HepG2 (cell line): ENCODE results near the gene JMJD1C. TPM values are rescaled to one million over a fixed set of nuclear protein-coding genes. Genes with fewer than 3 reads are reported as not detected.

ENCODE experiments used
- ATAC-seq: fragments of 200-7000 bp; cut with Tn5 transposase; 3 replicates; pipeline ENCODE4 v1.9.1; 2020; ENCODE audit warnings: mild to moderate bottlenecking, moderate library complexity
- BruUV-seq: library from RNA; stranded (reverse); fragments of 400-500 nt; replicated peaks from 2 replicates; lab custom pipeline; 2021; lab: Mats Ljungman, UMichigan
- CTCF ChIA-PET: fragments of 300-600 bp; formaldehyde crosslinking; extraction: SDS; loops from one replicate; lab custom pipeline; 2021; ENCODE audit warnings: low total read pairs, inconsistent platforms, low intra/inter-chr PET ratio; lab: Yijun Ruan, JAX
- POLR2A ChIA-PET: fragments of 350-600 bp; sonication (Branson Sonifier 250); formaldehyde crosslinking; loops from one replicate; lab custom pipeline; 2020; ENCODE audit warnings: antibody characterized with exemption, inconsistent platforms; lab: Yijun Ruan, JAX
- DNase-seq: peaks from one replicate; pipeline ENCODE4 v3.0.0-alpha.2; 2015; ENCODE audit warnings: low spot score
- FAIRE-seq: peaks from 3 replicates; lab custom pipeline; 2011; peaks lifted over from hg19 to GRCh38; lab: Jason Lieb, UNC
- H2AFZ ChIP-seq: one replicate; pipeline ENCODE4 v1.6.1; 2011; ENCODE audit warnings: low read length, inconsistent platforms
- H3K27ac ChIP-seq: fragments of 300-600 bp; 3 replicates; pipeline ENCODE4 v1.8.0; 2011; ENCODE audit warnings: mixed run types, mild to moderate bottlenecking, mixed read lengths, low read length, inconsistent platforms; ENCODE audit not compliant: insufficient read depth; ENCODE audit errors: extremely low read length
- H3K27me3 ChIP-seq, 2 experiments: fragments of 200-600 bp in 1 of 2; 2 replicates in 1 of 2; 3 replicates in 1 of 2; pipeline versions ENCODE4 v1.6.0 to v1.8.0; 2011; ENCODE audit warnings: low read length in 2 of 2, mild to moderate bottlenecking in 2 of 2, moderate library complexity in 2 of 2, inconsistent platforms in 1 of 2; ENCODE audit not compliant: insufficient read depth in 2 of 2, control insufficient read depth in 1 of 2
- H3K36me3 ChIP-seq, 2 experiments: fragments of 200-600 bp in 1 of 2; replicated peaks in 1 of 2; 2 replicates in 1 of 2; 3 replicates in 1 of 2; pipeline versions ENCODE4 v1.5.1 to v1.8.0; 2011; ENCODE audit warnings: low read length in 2 of 2, inconsistent platforms in 1 of 2; ENCODE audit not compliant: insufficient read depth in 2 of 2, control insufficient read depth in 1 of 2
- H3K4me1 ChIP-seq: 2 replicates; pipeline ENCODE4 v1.5.1; 2012; ENCODE audit warnings: low read length, inconsistent platforms; ENCODE audit not compliant: insufficient read depth
- H3K4me2 ChIP-seq: 2 replicates; pipeline ENCODE4 v1.6.0; 2011; ENCODE audit warnings: low read depth, low read length, inconsistent platforms
- H3K4me3 ChIP-seq, 3 experiments: fragments of 200-600 bp in 1 of 3; sonication (generic), shearing (Covaris generic) in 1 of 3; replicated peaks in 1 of 3; 2 replicates each; pipeline ENCODE4 v1.5.1; 2011 to 2016; ENCODE audit warnings: low read length in 3 of 3, inconsistent platforms in 2 of 3, low read depth in 2 of 3, mild to moderate bottlenecking in 2 of 3, control low read depth in 1 of 3, mixed read lengths in 1 of 3; ENCODE audit not compliant: insufficient read depth in 1 of 3
- H3K79me2 ChIP-seq: one replicate; pipeline ENCODE4 v1.6.1; 2011; ENCODE audit warnings: low read length, inconsistent platforms; ENCODE audit not compliant: insufficient read depth
- H3K9ac ChIP-seq: 2 replicates; pipeline ENCODE4 v1.6.0; 2011; ENCODE audit warnings: mild to moderate bottlenecking, low read depth, low read length, inconsistent platforms; ENCODE audit not compliant: insufficient read depth
- H3K9me3 ChIP-seq: 2 replicates; pipeline ENCODE4 v1.5.1; 2012; ENCODE audit warnings: mild to moderate bottlenecking, low read length
- H4K20me1 ChIP-seq: 2 replicates; pipeline ENCODE4 v1.6.0; 2011; ENCODE audit warnings: inconsistent platforms, mild to moderate bottlenecking, low read length, moderate library complexity; ENCODE audit not compliant: insufficient read depth
- BRCA1 ChIP-seq: sonication (generic); formaldehyde crosslinking; IDR thresholded peaks from 2 replicates; pipeline ENCODE4 v1.4.0; 2020; ENCODE audit warnings: missing genetic modification reagents
- FOXO1 ChIP-seq: sonication (generic); formaldehyde crosslinking; IDR thresholded peaks from 2 replicates; pipeline ENCODE4 v1.4.0; 2020; ENCODE audit warnings: missing genetic modification reagents
- HOXA9 ChIP-seq: sonication (generic); formaldehyde crosslinking; IDR thresholded peaks from 2 replicates; pipeline ENCODE4 v1.8.1; 2022; ENCODE audit warnings: missing genetic modification reagents, mild to moderate bottlenecking, moderate library complexity, borderline replicate concordance
- KDM2A ChIP-seq: sonication (generic); formaldehyde crosslinking; IDR thresholded peaks from 2 replicates; pipeline ENCODE4 v1.4.0; 2020; ENCODE audit warnings: low read depth, missing genetic modification reagents, borderline replicate concordance
- LBX2 ChIP-seq: sonication (generic); formaldehyde crosslinking; IDR thresholded peaks from 2 replicates; pipeline ENCODE4 v1.5.0; 2020; ENCODE audit warnings: missing genetic modification reagents, mild to moderate bottlenecking, borderline replicate concordance
- MAFF ChIP-seq: IDR thresholded peaks from 2 replicates; pipeline ENCODE4 v1.6.1; 2011; ENCODE audit warnings: low read depth, low read length, improper control_type of control experiment
- MAFK ChIP-seq, 2 experiments: IDR thresholded peaks in 1 of 2; conservative IDR thresholded peaks in 1 of 2; 2 replicates each; pipeline ENCODE4 v1.6.1; 2011; ENCODE audit warnings: improper control_type of control experiment in 2 of 2, low read length in 2 of 2
- POLR2G ChIP-seq: fragments of 200-400 bp; formaldehyde crosslinking; IDR thresholded peaks from 2 replicates; pipeline ENCODE4 v1.6.1; 2018; ENCODE audit warnings: mild to moderate bottlenecking, low read depth, low read length, moderate library complexity
- RBM22 ChIP-seq: fragments of 200-400 bp; formaldehyde crosslinking; optimal IDR thresholded peaks from 2 replicates; pipeline ENCODE3; 2017; ENCODE audit warnings: mild to moderate bottlenecking, low read length, moderate library complexity
- ZNF121 ChIP-seq: sonication (generic); formaldehyde crosslinking; IDR thresholded peaks from 2 replicates; pipeline ENCODE4 v1.5.0; 2020; ENCODE audit warnings: mild to moderate bottlenecking, missing genetic modification reagents
- ZNF24 ChIP-seq: fragments of 450-650 bp; IDR thresholded peaks from 2 replicates; pipeline ENCODE4 v1.6.1; 2017; ENCODE audit warnings: antibody characterized with exemption, mild to moderate bottlenecking
- ZNF496 ChIP-seq: sonication (generic); formaldehyde crosslinking; IDR thresholded peaks from 2 replicates; pipeline ENCODE4 v1.8.1; 2023; ENCODE audit warnings: mild to moderate bottlenecking, moderate library complexity, missing genetic modification reagents; ENCODE audit not compliant: insufficient replicate concordance
- ZNF713 ChIP-seq: sonication (generic); formaldehyde crosslinking; IDR thresholded peaks from 2 replicates; pipeline ENCODE4 v1.4.0; 2020; ENCODE audit warnings: mild to moderate bottlenecking, missing genetic modification reagents
- WGBS: methylation state at CpG from one replicate; pipeline ENCODE4 v1.1.6; 2017; ENCODE audit warnings: low lambda C conversion rate; 5-methylcytosine and 5-hydroxymethylcytosine counted together
- in situ Hi-C: cut with HindIII; loops from 2 replicates; pipeline ENCODE4 v1.10.0; 2017; ENCODE audit warnings: low pct_unique_long_range_greater_than_20kb; ENCODE audit not compliant: extremely low pct_ligation_motif_present
- intact Hi-C: fragments of 100-400 bp; cut with micrococcal nuclease; formaldehyde crosslinking; loops from one replicate; pipeline ENCODE4 v1.10.0; 2022; ENCODE audit not compliant: unreplicated experiment
- polyA plus RNA-seq, 8 experiments: library from polyadenylated mRNA; depleted of rRNA in 3 of 8; stranded (reverse) in 7 of 8; unstranded in 1 of 8; fragments of >200 nt; fragmentation: Illumina TruSeq in 4 of 8; extraction: Trizol in 4 of 8; gene quantifications; 2 replicates each; pipeline versions ENCODE4 v1.2.1 to v1.2.3, GENCODE V29; 2011 to 2016; ENCODE audit warnings: low read depth in 4 of 8, missing spikeins in 1 of 8, mixed read lengths in 1 of 8; ENCODE audit not compliant: insufficient read depth in 1 of 8
- total RNA-seq, 5 experiments: library from RNA; depleted of rRNA; stranded (reverse); fragments of >200 nt; fragmentation: Illumina TruSeq; extraction: Trizol; gene quantifications; 2 replicates each; pipeline ENCODE4 v1.2.3, GENCODE V29; 2016; ENCODE audit warnings: low read depth in 1 of 5
- TF ChIP-seq, protein P1 (sequence below): IDR thresholded peaks from 2 replicates; pipeline ENCODE4 v1.6.1; 2012; ENCODE audit warnings: low read depth, low read length, improper control_type of control experiment
- TF ChIP-seq, protein P2 (sequence below): fragments of 450-650 bp; IDR thresholded peaks from 2 replicates; pipeline ENCODE4 v1.6.1; 2016

JMJD1C gene
- total and polyA plus RNA-seq, 2 of the 13 experiments (the other 11 are each of a cell fraction or from before 2014, with no cell fraction given): 42.3 to 42.7 TPM

GRCh38 chr10:63206997-63207811 is 258.6 kb downstream of the JMJD1C start:
- H3K36me3 ChIP-seq: peaks cover 32 to 70% of the 10 kb centered on the region in 2 experiments
- FAIRE-seq: no peak
- no peak for DNase-seq
- H3K9me3 ChIP-seq: no peaks in the 10 kb centered on the region
- H3K27me3 ChIP-seq: no peaks in the 10 kb centered on the region
- no peak overlapping the region for H3K9ac ChIP-seq
- H3K4me1 ChIP-seq: no peaks in the 10 kb centered on the region
- TSS peak; percentile 17 for BruUV-seq
- no peak overlapping the region for H3K4me2 ChIP-seq
- H2AFZ ChIP-seq: no peak overlapping the region
- H4K20me1 ChIP-seq: peaks cover 15% of the 10 kb centered on the region
- ChIA-PET CTCF (no interaction called here), POLR2A (no interaction called here)
- peak; percentile 44 for TF ChIP-seq RBM22
- TF ChIP-seq FOXO1 (CRISPR knock-in tag): no peak
- TF ChIP-seq MAFF: peak; percentile 60
- TF ChIP-seq MAFK (conservative IDR thresholded peaks at IDR 0.05 in 1 of 2, IDR thresholded peaks at IDR 0.05 in 1 of 2; ENCODE audit: low read length in 2 of 2): peak; percentile 70 to 80
- 0 out of 2 replicates have a peak, but pooled peaks have one; percentile 17 for TF ChIP-seq POLR2G
- H3K4me3 ChIP-seq: no peak overlapping the region
- in situ Hi-C loops (no loop called here), intact Hi-C loops (no loop called here)
- no peaks in the 10 kb centered on the region for H3K79me2 ChIP-seq
- no peak for ATAC-seq
- WGBS: 98% methylated on average over 7 of the region's 7 CpGs
- H3K27ac ChIP-seq: no peak overlapping the region

DNA sequence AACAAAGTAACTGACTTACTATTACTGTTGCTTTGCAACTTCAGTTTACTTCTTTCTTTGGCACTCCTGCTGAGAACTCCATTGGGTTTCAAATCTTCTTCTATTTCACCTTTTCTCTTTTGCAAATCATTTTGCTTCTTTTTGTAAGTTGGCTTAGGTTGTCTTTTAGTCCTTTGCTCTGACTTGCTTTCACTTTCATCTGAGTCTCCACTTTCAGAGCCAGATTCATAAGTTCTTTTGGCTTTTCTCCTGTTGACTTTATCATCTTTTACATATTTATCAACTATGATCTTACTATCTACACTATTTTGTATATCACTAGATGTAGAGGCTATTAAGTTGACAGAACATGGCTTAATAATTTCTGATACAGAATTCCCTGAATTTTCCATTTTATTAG is 259.2 kb downstream of the JMJD1C start:
- intact Hi-C loops: no loop called here
- FAIRE-seq: no peak
- no peak for ATAC-seq
- Histone ChIP-seq H3K4me3 (no peak overlapping the region), H3K9me3 (no peaks in the 10 kb centered on the region), H3K9ac (no peak overlapping the region), H2AFZ (no peak overlapping the region), H3K79me2 (no peaks in the 10 kb centered on the region), H3K4me2 (no peak overlapping the region), H3K27me3 (no peaks in the 10 kb centered on the region), H3K36me3 (peaks cover 30 to 64% of the 10 kb centered on the region in 2 experiments), H4K20me1 (peaks cover 13% of the 10 kb centered on the region; the same call in 1 of the 2 replicates), H3K4me1 (no peaks in the 10 kb centered on the region), H3K27ac (no peak overlapping the region)
- DNase-seq: no peak
- no TSS peak for BruUV-seq
- CTCF ChIA-PET: no interaction called here
- POLR2A ChIA-PET: no interaction called here
- TF ChIP-seq, protein P1, sequence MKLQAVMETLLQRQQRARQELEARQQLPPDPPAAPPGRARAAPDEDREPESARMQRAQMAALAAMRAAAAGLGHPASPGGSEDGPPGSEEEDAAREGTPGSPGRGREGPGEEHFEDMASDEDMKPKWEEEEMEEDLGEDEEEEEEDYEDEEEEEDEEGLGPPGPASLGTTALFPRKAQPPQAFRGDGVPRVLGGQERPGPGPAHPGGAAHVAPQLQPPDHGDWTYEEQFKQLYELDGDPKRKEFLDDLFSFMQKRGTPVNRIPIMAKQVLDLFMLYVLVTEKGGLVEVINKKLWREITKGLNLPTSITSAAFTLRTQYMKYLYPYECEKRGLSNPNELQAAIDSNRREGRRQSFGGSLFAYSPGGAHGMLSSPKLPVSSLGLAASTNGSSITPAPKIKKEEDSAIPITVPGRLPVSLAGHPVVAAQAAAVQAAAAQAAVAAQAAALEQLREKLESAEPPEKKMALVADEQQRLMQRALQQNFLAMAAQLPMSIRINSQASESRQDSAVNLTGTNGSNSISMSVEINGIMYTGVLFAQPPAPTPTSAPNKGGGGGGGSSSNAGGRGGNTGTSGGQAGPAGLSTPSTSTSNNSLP: no peak
- TF ChIP-seq KDM2A (no peak), ZNF496 (CRISPR knock-in tag) (no peak), ZNF121 (no peak), LBX2 (CRISPR knock-in tag) (no peak), ZNF24 (no peak), BRCA1 (CRISPR knock-in tag) (no peak), HOXA9 (CRISPR knock-in tag) (no peak), ZNF713 (CRISPR knock-in tag) (no peak)
- TF ChIP-seq, protein P2, sequence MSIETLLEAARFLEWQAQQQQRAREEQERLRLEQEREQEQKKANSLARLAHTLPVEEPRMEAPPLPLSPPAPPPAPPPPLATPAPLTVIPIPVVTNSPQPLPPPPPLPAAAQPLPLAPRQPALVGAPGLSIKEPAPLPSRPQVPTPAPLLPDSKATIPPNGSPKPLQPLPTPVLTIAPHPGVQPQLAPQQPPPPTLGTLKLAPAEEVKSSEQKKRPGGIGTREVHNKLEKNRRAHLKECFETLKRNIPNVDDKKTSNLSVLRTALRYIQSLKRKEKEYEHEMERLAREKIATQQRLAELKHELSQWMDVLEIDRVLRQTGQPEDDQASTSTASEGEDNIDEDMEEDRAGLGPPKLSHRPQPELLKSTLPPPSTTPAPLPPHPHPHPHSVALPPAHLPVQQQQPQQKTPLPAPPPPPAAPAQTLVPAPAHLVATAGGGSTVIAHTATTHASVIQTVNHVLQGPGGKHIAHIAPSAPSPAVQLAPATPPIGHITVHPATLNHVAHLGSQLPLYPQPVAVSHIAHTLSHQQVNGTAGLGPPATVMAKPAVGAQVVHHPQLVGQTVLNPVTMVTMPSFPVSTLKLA: no peak
- in situ Hi-C loops: no loop called here
